Bronchial smooth muscle cell (primary cell): ENCODE results near the gene MLXIP. TPM values are rescaled to one million over a fixed set of nuclear protein-coding genes. Genes with fewer than 3 reads are reported as not detected.

Source experiments
- total RNA-seq: library from RNA; depleted of rRNA; stranded (reverse); fragments of >200 nt; gene quantifications from 2 replicates; pipeline ENCODE4 v1.2.1, GENCODE V29; 2014

MLXIP gene
- total RNA-seq: 7.1 and 10.4 TPM in 2 replicates

GRCh38 chr12:122078141-122079032, at the start of gene MLXIP:
Gene MLXIP, plus strand, starts transcription at chr12:122078756. Its CDS starts 98 bp downstream, at chr12:122078854.

GRCh38 chr12:122174155-122174845, 95.7 kb downstream of the MLXIP start, which contains the start of gene IL31:
Gene IL31, minus strand, starts transcription at chr12:122174221. Its CDS starts 49 bp downstream, at chr12:122174172.

GRCh38 chr12:122182887-122183587, 104.5 kb downstream of the MLXIP start, which contains the start of gene LRRC43:
Gene LRRC43, plus strand, starts transcription at chr12:122183123. Its CDS starts 22 bp downstream, at chr12:122183145.

Other genes with a start within 250 kb of the MLXIP start
- gene HPD, start 219.9 kb upstream of the MLXIP start, total RNA-seq: 0.60 and 1.7 TPM in 2 replicates
- 85.6 and 145 TPM in 2 replicates for gene PSMD9, start 190.0 kb upstream of the MLXIP start, total RNA-seq
- 1.4 and 3.3 TPM in 2 replicates for gene CFAP251, start 160.2 kb upstream of the MLXIP start, total RNA-seq
- gene BCL7A, start 56.9 kb upstream of the MLXIP start, total RNA-seq: 2.0 and 2.8 TPM in 2 replicates
- not detected in 2 replicates for gene IL31, start 95.5 kb downstream of the MLXIP start, total RNA-seq
- 1.4 and 1.6 TPM in 2 replicates for gene LRRC43, start 104.4 kb downstream of the MLXIP start, total RNA-seq
- 0.09 and 0.16 TPM in 2 replicates for gene B3GNT4, start 125.0 kb downstream of the MLXIP start, total RNA-seq
- 56.1 and 63.2 TPM in 2 replicates for gene DIABLO, start 147.3 kb downstream of the MLXIP start, total RNA-seq
- 14.1 and 19.2 TPM in 2 replicates for gene VPS33A, start 187.7 kb downstream of the MLXIP start, total RNA-seq